Measurements from ENCODE around the gene MED13L. TPM values are rescaled to one million over a fixed set of nuclear protein-coding genes. Genes with fewer than 3 reads are reported as not detected.

MED13L gene
- total and polyA plus RNA-seq, 2 of the 8 experiments (the other 6 are each of a cell fraction or from before 2014, with no cell fraction given) = 15.9 to 51.7 TPM

- TF ChIP-seq TBP (IDR thresholded peaks at IDR 0.05; ENCODE audit: low read depth, low read length) = no peak
Observed at GRCh38 chr12:116242740-116243139, 34.8 kb downstream of the MED13L start (continued).
